GM21528 (cell line): ENCODE results near the gene KPNA1.
A peak's percentile ranks its signal among the peaks of the same experiment; 100 is the strongest.

Experiments used
- ATAC-seq: cut with Tn5 transposase; IDR thresholded peaks from one replicate; pipeline ENCODE4 v1.9.1; 2021; ENCODE audit warnings: mild to moderate bottlenecking, moderate library complexity; ENCODE audit not compliant: unreplicated experiment, low FRiP score

Gene KPNA1

GRCh38 chr3:122389892-122390291 is 124.8 kb downstream of the KPNA1 start:
- no peak for ATAC-seq

- ATAC-seq: no peak
Observed at GRCh38 chr3:122389197-122389596, 125.5 kb downstream of the KPNA1 start.

DNA sequence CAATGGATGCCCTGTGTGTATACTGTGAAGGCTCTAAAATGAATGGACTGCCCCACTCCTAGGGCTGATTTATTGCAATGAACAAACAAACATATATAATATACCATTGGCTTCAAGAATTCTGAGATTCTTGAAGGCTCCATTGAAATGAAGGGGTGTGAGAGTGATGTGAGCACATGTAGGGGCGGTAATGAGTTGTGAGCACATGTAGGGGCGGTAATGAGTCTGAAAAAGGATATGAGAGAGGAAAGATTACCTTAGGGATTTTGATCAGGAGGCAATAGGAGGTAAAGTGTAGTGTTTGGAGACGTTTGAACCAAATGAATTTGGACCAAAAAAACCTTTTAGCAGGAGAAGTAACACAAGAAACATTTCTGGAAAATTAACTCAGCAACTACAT is 127.0 kb downstream of the KPNA1 start:
- no peak for ATAC-seq

DNA sequence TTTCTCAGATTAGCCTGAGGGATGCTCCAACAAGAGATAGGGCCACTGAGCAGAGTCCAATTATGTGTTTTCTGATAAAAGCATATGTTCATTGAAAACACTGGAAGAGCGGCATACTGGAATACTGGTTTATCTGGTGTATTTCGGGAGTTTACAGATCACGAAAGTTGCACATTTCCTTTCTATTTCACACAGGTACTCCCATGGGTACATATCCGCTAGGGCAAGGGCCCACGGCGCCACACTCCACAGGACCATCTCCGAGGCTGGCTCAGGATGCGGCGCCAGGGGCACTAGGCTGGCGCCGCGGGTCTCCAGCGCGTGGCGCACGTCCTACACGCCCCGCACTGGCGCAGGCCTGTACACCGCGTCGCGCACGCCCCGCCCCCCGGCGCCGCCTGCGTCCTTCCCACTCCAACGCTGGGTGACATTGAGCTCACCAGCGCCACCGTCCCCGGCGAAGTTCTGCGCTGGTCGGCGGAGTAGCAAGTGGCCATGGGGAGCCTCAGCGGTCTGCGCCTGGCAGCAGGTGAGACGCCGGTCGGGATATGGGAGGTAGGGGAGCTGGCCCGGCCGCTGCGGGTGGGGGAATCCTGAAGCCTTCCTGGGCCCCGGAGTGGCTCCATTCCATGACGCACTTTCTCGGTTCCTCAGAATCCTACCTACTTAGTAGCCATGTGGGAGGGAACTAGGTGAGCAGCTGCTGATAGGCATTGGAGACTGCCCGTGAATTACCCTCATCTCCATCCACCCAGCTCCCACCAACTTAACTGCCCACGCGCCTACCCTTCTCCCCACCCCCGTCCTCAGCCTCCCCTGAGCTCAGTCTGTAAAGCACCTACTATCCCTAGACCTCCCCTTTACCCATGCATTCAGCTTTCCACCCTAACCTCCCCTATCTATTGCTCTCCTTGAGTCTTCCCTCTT is 130.7 kb downstream of the KPNA1 start, which contains the start of gene FAM162A:
Gene FAM162A, plus strand, starts transcription at position 412 of the 927 bp plus-strand sequence. Its CDS starts 84 bp downstream, at position 496.
- peak; percentile 94 for ATAC-seq

- no peak for ATAC-seq
Observed at GRCh38 chr3:122382888-122383666, 131.7 kb downstream of the KPNA1 start, which contains the start of gene MIX23. Gene MIX23, minus strand, starts transcription at chr3:122383231. Its CDS starts 7 bp downstream, at chr3:122383224.

GRCh38 chr3:122377975-122378374 is 136.8 kb downstream of the KPNA1 start:
- ATAC-seq: no peak

DNA sequence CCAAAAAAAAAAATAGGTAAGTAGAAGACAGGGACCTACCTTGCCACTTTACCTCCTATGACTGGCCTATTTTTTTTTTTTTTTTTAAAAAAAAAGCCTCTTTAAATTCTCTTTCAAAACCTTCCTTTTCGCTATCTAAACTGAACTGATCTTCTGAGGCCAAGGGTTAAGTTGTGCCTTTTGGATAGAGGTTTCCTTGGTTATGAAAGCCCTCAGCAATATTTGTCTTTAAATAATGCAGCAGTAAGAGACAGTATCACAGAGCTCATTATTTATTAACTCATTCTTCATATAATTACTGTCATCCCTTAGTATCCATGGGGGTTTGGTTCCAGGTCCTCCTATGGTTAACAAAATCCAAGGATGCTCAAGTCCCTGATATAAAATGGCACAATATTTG is 140.7 kb downstream of the KPNA1 start:
- no peak for ATAC-seq
